IMR-90 (cell line): ENCODE results near the gene FITM1. TPM values are rescaled to one million over a fixed set of nuclear protein-coding genes. Genes with fewer than 3 reads are reported as not detected.

Source experiments
- FOS ChIP-seq: fragments of 150-350 bp; IDR thresholded peaks from 2 replicates; pipeline ENCODE4 v1.6.1; 2016; ENCODE audit warnings: low read depth, low read length
- MAZ ChIP-seq: IDR thresholded peaks from 2 replicates; pipeline ENCODE4 v1.6.1; 2012; ENCODE audit warnings: low read depth, mild to moderate bottlenecking, low read length, improper control_type of control experiment, moderate library complexity, borderline replicate concordance
- RFX5 ChIP-seq: IDR thresholded peaks from 2 replicates; pipeline ENCODE4 v1.8.0; 2012; ENCODE audit warnings: low read depth, mild to moderate bottlenecking, low read length, moderate library complexity
- SMC3 ChIP-seq: fragments of 150-350 bp; IDR thresholded peaks from 2 replicates; pipeline ENCODE4 v1.6.1; 2016; ENCODE audit warnings: low read depth, mild to moderate bottlenecking, antibody characterized with exemption, low read length, moderate library complexity
- polyA plus RNA-seq, 3 experiments: library from polyadenylated mRNA; depleted of rRNA; stranded (reverse); fragments of >200 nt; gene quantifications; 2 replicates each; pipeline ENCODE4 v1.2.3, GENCODE V29; 2012; ENCODE audit warnings: low replicate concordance in 1 of 3
- total RNA-seq: library from RNA; depleted of rRNA; stranded (reverse); fragments of >200 nt; gene quantifications from 2 replicates; pipeline ENCODE4 v1.2.3, GENCODE V29; 2012

FITM1 gene
- total and polyA plus RNA-seq, 2 of the 4 experiments (the other 2 are of a cell fraction) = not detected

DNA sequence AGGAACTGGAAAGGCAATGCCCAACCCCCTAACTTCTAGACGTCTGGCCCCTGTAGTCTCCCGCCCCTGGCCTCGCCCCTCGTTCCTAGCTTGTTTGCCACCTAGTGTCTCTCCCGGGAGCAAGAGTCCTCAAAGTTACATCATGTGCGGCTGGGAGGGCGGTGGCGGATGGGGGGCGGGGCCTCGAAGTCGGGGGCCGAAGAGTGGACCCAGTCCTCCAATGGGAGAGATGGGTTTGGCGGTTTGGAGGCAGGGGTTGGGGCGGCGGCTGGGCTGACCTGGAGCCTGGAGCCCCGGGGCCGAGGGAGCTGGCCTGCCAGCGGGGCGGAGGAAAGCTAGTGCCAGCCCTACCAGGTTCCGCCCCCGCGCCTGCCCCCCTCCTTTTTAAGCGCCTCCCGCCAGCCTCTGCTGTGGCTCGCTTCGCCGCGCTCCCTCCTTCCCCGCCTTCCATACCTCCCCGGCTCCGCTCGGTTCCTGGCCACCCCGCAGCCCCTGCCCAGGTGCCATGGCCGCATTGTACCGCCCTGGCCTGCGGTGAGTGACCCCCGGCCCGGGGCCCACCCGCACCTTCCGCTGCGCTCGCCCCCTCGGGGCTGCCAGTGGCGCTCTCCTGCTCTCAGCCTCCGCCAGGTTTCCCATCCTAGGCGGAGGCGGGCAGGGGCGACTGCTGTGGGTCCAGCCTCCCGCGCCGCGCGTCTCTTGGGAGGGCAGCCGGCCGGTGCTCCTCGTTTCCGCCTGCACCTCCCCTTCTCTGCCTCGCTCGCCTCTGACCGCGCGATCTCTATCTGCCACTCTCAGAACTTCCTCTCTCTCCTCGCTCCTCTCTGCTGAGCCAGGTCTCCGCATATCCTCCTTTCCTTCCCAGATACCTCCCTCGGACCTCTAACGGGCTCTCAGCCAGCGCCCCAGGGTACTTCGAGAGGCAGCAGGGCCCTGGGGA is 36.3 kb upstream of the FITM1 start, which contains the start of gene PCK2 (continued):
- no peak for TF ChIP-seq RFX5
- no peak for TF ChIP-seq SMC3
- TF ChIP-seq MAZ = peak; percentile 72; the same call in 1 of the 2 replicates
- no peak for TF ChIP-seq FOS
